IMR-90 (cell line): Measurements from ENCODE around the gene FTO. TPM values are rescaled to one million over a fixed set of nuclear protein-coding genes. Genes with fewer than 3 reads are reported as not detected.

ENCODE experiments used
- ATAC-seq: fragments of 200-7000 bp; cut with Tn5 transposase; 2 replicates; pipeline ENCODE4 v1.9.1; 2020; ENCODE audit warnings: low read depth, mild to moderate bottlenecking, moderate library complexity
- BruUV-seq: library from RNA; stranded (reverse); fragments of 400-500 nt; replicated peaks from 2 replicates; lab custom pipeline; 2021; lab: Mats Ljungman, UMichigan
- CTCF ChIA-PET: fragments of 300-600 bp; formaldehyde crosslinking; extraction: SDS; loops from one replicate; lab custom pipeline; 2021; ENCODE audit warnings: antibody characterized with exemption; lab: Yijun Ruan, JAX
- POLR2A ChIA-PET: fragments of 300-600 bp; sonication (Branson Sonifier 250); formaldehyde crosslinking; loops from one replicate; lab custom pipeline; 2022; ENCODE audit warnings: antibody characterized with exemption; ENCODE audit not compliant: unreplicated experiment; lab: Charles Lee
- DNase-seq: peaks from one replicate; pipeline ENCODE4 v3.0.0; 2013
- H2AFZ ChIP-seq: replicated peaks from 2 replicates; pipeline ENCODE3; 2013; ENCODE audit warnings: low read length, mild to moderate bottlenecking; ENCODE audit not compliant: poor library complexity
- H2AK5ac ChIP-seq: 2 replicates; pipeline ENCODE4 v1.6.1; 2013; ENCODE audit warnings: low read depth, low read length, inconsistent platforms
- H2AK9ac ChIP-seq: replicated peaks from 2 replicates; pipeline ENCODE3; 2013; ENCODE audit warnings: mild to moderate bottlenecking, low read depth, low read length, moderate library complexity; ENCODE audit not compliant: poor library complexity
- H2BK120ac ChIP-seq: 2 replicates; pipeline ENCODE4 v1.6.1; 2013; ENCODE audit warnings: low read depth, low read length, inconsistent platforms
- H2BK15ac ChIP-seq: 3 replicates; pipeline ENCODE4 v1.6.1; 2013; ENCODE audit warnings: low read depth, low read length, inconsistent platforms
- H2BK20ac ChIP-seq: 2 replicates; pipeline ENCODE4 v1.6.1; 2013; ENCODE audit warnings: low read depth, mild to moderate bottlenecking, inconsistent platforms, low read length, moderate library complexity
- H2BK5ac ChIP-seq: 2 replicates; pipeline ENCODE4 v1.6.1; 2013; ENCODE audit warnings: mild to moderate bottlenecking, low read depth, low read length, inconsistent platforms; ENCODE audit not compliant: poor library complexity, severe bottlenecking
- H3K14ac ChIP-seq: replicated peaks from 2 replicates; pipeline ENCODE4 v1.6.1; 2013; ENCODE audit warnings: low read depth, low read length, inconsistent platforms
- H3K18ac ChIP-seq: 2 replicates; pipeline ENCODE4 v1.6.1; 2013; ENCODE audit warnings: low read depth, low read length, control low read depth
- H3K23ac ChIP-seq: 2 replicates; pipeline ENCODE4 v1.6.1; 2013; ENCODE audit warnings: low read depth, low read length, inconsistent platforms
- H3K27ac ChIP-seq: 2 replicates; pipeline ENCODE4 v1.5.1; 2013; ENCODE audit warnings: mild to moderate bottlenecking, control low read depth, low read length; ENCODE audit not compliant: insufficient read depth
- H3K27me3 ChIP-seq: 2 replicates; pipeline ENCODE4 v1.6.1; 2013; ENCODE audit warnings: low read length; ENCODE audit not compliant: control insufficient read depth, insufficient read depth
- H3K36me3 ChIP-seq: 2 replicates; pipeline ENCODE4 v1.6.1; 2013; ENCODE audit warnings: low read length, mixed read lengths; ENCODE audit not compliant: control insufficient read depth, insufficient read depth
- H3K4ac ChIP-seq: 2 replicates; pipeline ENCODE4 v1.6.1; 2013; ENCODE audit warnings: low read depth, low read length, inconsistent platforms
- H3K4me1 ChIP-seq: 2 replicates; pipeline ENCODE4 v1.6.1; 2013; ENCODE audit warnings: low read length, mixed read lengths; ENCODE audit not compliant: control insufficient read depth, insufficient read depth
- H3K4me2 ChIP-seq: 2 replicates; pipeline ENCODE4 v1.6.1; 2013; ENCODE audit warnings: low read depth, mild to moderate bottlenecking, control low read depth, low read length, moderate library complexity
- H3K4me3 ChIP-seq: 2 replicates; pipeline ENCODE4 v1.5.1; 2013; ENCODE audit warnings: low read depth, mild to moderate bottlenecking, control low read depth, low read length, moderate library complexity; ENCODE audit not compliant: insufficient read depth
- H3K56ac ChIP-seq: 2 replicates; pipeline ENCODE4 v1.6.1; 2013; ENCODE audit warnings: low read length, inconsistent platforms; ENCODE audit not compliant: insufficient read depth; ENCODE audit errors: extremely low read depth
- H3K79me1 ChIP-seq, 2 experiments: 2 replicates each; pipeline ENCODE4 v1.6.1; 2013; ENCODE audit warnings: low read length in 2 of 2, inconsistent platforms in 1 of 2, low read depth in 1 of 2
- H3K9ac ChIP-seq: 2 replicates; pipeline ENCODE4 v1.6.1; 2013; ENCODE audit warnings: low read depth, low read length, control low read depth
- H3K9me1 ChIP-seq: 2 replicates; pipeline ENCODE4 v1.6.1; 2013; ENCODE audit warnings: low read length, inconsistent platforms; ENCODE audit not compliant: insufficient read depth
- H3K9me3 ChIP-seq: 2 replicates; pipeline ENCODE4 v1.6.1; 2013; ENCODE audit warnings: low read length; ENCODE audit not compliant: control insufficient read depth, insufficient read depth
- H4K20me1 ChIP-seq: 2 replicates; pipeline ENCODE4 v1.6.1; 2013; ENCODE audit warnings: low read length, inconsistent platforms; ENCODE audit not compliant: insufficient read depth
- H4K5ac ChIP-seq: 2 replicates; pipeline ENCODE4 v1.6.1; 2013; ENCODE audit warnings: mild to moderate bottlenecking, low read depth, low read length, control low read depth
- H4K8ac ChIP-seq, 2 experiments: 2 replicates each; pipeline ENCODE4 v1.6.1; 2013; ENCODE audit warnings: low read depth in 2 of 2, low read length in 2 of 2, control low read depth in 1 of 2, inconsistent platforms in 1 of 2
- H4K91ac ChIP-seq: 2 replicates; pipeline ENCODE4 v1.6.1; 2013; ENCODE audit warnings: low read depth, low read length, inconsistent platforms; ENCODE audit not compliant: insufficient read depth
- BHLHE40 ChIP-seq: fragments of 150-350 bp; IDR thresholded peaks from 2 replicates; pipeline ENCODE4 v1.6.1; 2016; ENCODE audit warnings: mild to moderate bottlenecking, low read depth, low read length
- CEBPB ChIP-seq: IDR thresholded peaks from 2 replicates; pipeline ENCODE4 v1.6.1; 2012; ENCODE audit warnings: low read depth, low read length, improper control_type of control experiment
- CHD1 ChIP-seq: IDR thresholded peaks from 2 replicates; pipeline ENCODE4 v1.6.1; 2012; ENCODE audit warnings: low read depth, low read length, improper control_type of control experiment
- FOS ChIP-seq: fragments of 150-350 bp; IDR thresholded peaks from 2 replicates; pipeline ENCODE4 v1.6.1; 2016; ENCODE audit warnings: low read depth, low read length
- MAFK ChIP-seq: IDR thresholded peaks from 2 replicates; pipeline ENCODE4 v1.6.1; 2012; ENCODE audit warnings: low read depth, low read length, improper control_type of control experiment
- MAZ ChIP-seq: IDR thresholded peaks from 2 replicates; pipeline ENCODE4 v1.6.1; 2012; ENCODE audit warnings: low read depth, mild to moderate bottlenecking, low read length, improper control_type of control experiment, moderate library complexity, borderline replicate concordance
- MXI1 ChIP-seq: IDR thresholded peaks from 2 replicates; pipeline ENCODE4 v1.6.1; 2012; ENCODE audit warnings: low read depth, mild to moderate bottlenecking, low read length, moderate library complexity, borderline replicate concordance
- NFE2L2 ChIP-seq: fragments of 150-350 bp; IDR thresholded peaks from 2 replicates; pipeline ENCODE4 v1.6.1; 2016; ENCODE audit warnings: low read depth, mild to moderate bottlenecking, low read length
- POLR2A ChIP-seq: IDR thresholded peaks from 2 replicates; pipeline ENCODE4 v1.6.1; 2012; ENCODE audit warnings: mild to moderate bottlenecking, low read depth, low read length
- RAD21 ChIP-seq: IDR thresholded peaks from 2 replicates; pipeline ENCODE4 v1.6.1; 2012; ENCODE audit warnings: low read length, improper control_type of control experiment
- RCOR1 ChIP-seq: IDR thresholded peaks from 2 replicates; pipeline ENCODE4 v1.6.1; 2012; ENCODE audit warnings: mild to moderate bottlenecking, low read length, improper control_type of control experiment; ENCODE audit not compliant: insufficient replicate concordance
- RFX5 ChIP-seq: IDR thresholded peaks from 2 replicates; pipeline ENCODE4 v1.8.0; 2012; ENCODE audit warnings: low read depth, mild to moderate bottlenecking, low read length, moderate library complexity
- SMC3 ChIP-seq: fragments of 150-350 bp; IDR thresholded peaks from 2 replicates; pipeline ENCODE4 v1.6.1; 2016; ENCODE audit warnings: low read depth, mild to moderate bottlenecking, antibody characterized with exemption, low read length, moderate library complexity
- WGBS, 2 experiments: methylation state at CpG; one replicate each; pipeline versions ENCODE4 v1.1.5 to v1.1.7; 2013; ENCODE audit warnings: missing lambda C conversion rate in 2 of 2; ENCODE audit not compliant: insufficient read length in 1 of 2; ENCODE audit errors: extremely low coverage in 2 of 2; 5-methylcytosine and 5-hydroxymethylcytosine counted together
- dilution Hi-C: fragments of 300-500 bp; cut with HindIII; formaldehyde crosslinking; loops from one replicate; pipeline ENCODE4 v1.14.3; 2018; ENCODE audit warnings: low sequenced_read_pairs; ENCODE audit not compliant: unreplicated experiment
- in situ Hi-C: fragments of 300-500 bp; cut with MboI; formaldehyde crosslinking; loops from 3 replicates; pipeline ENCODE4 v1.14.3; 2019; ENCODE audit warnings: low sequenced_read_pairs, inconsistent platforms, mixed read lengths
- intact Hi-C: fragments of 100-400 bp; cut with micrococcal nuclease; formaldehyde crosslinking; loops from 2 replicates; pipeline ENCODE4 v1.10.0; 2022
- polyA plus RNA-seq, 3 experiments: library from polyadenylated mRNA; depleted of rRNA; stranded (reverse); fragments of >200 nt; gene quantifications; 2 replicates each; pipeline ENCODE4 v1.2.3, GENCODE V29; 2012; ENCODE audit warnings: low replicate concordance in 1 of 3
- total RNA-seq: library from RNA; depleted of rRNA; stranded (reverse); fragments of >200 nt; gene quantifications from 2 replicates; pipeline ENCODE4 v1.2.3, GENCODE V29; 2012
- TF ChIP-seq, protein P1 (sequence below): fragments of 150-350 bp; IDR thresholded peaks from 2 replicates; pipeline ENCODE4 v1.6.1; 2016; ENCODE audit warnings: low read depth, mild to moderate bottlenecking, low read length, moderate library complexity, borderline replicate concordance
- TF ChIP-seq, protein P2 (sequence below): conservative IDR thresholded peaks from 2 replicates; pipeline ENCODE4 v1.5.1; 2012; ENCODE audit warnings: mild to moderate bottlenecking, low read depth, low read length, improper control_type of control experiment
- TF ChIP-seq, protein P3 (sequence below): fragments of 150-350 bp; IDR thresholded peaks from 2 replicates; pipeline ENCODE4 v1.6.1; 2017; ENCODE audit warnings: mild to moderate bottlenecking, antibody characterized with exemption, low read length, low read depth

FTO gene
- total and polyA plus RNA-seq, 2 of the 4 experiments (the other 2 are of a cell fraction) = 70.3 to 132 TPM

DNA sequence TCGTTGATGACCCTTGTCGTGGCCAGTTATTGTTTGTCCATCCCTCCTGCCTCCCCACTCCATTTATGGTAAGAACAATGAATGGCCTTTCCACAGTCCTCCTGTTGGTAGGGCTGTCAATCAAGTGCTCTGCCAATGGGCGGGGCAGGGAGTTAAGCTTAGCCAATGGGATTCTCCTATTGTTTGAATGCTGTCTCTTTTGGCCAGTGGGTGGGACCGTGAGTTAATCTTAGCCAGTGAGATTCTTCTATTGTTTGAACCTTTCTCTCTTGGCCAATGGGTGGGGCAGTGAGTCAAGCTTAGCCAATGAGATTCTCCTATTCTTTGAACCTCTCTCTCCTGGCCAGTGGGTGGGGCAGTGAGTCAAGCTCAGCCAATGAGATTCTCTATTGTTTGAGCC is 497.2 kb downstream of the FTO start:
- no peak overlapping the region for H3K27ac ChIP-seq
- H2BK20ac ChIP-seq = no peak overlapping the region
- H3K36me3 ChIP-seq = no peaks in the 10 kb centered on the region
- dilution Hi-C loops = no loop called here
- H4K8ac ChIP-seq = no peak overlapping the region
- no CpG with 5 or more reads among the region's 4 CpGs for WGBS, 2 experiments
- H2BK5ac ChIP-seq = no peak overlapping the region
- no peak for TF ChIP-seq MXI1
- TF ChIP-seq, protein P1, sequence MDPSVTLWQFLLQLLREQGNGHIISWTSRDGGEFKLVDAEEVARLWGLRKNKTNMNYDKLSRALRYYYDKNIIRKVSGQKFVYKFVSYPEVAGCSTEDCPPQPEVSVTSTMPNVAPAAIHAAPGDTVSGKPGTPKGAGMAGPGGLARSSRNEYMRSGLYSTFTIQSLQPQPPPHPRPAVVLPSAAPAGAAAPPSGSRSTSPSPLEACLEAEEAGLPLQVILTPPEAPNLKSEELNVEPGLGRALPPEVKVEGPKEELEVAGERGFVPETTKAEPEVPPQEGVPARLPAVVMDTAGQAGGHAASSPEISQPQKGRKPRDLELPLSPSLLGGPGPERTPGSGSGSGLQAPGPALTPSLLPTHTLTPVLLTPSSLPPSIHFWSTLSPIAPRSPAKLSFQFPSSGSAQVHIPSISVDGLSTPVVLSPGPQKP = no peak
- no peak for TF ChIP-seq FOS
- TF ChIP-seq SMC3 = no peak
- TF ChIP-seq, protein P2, sequence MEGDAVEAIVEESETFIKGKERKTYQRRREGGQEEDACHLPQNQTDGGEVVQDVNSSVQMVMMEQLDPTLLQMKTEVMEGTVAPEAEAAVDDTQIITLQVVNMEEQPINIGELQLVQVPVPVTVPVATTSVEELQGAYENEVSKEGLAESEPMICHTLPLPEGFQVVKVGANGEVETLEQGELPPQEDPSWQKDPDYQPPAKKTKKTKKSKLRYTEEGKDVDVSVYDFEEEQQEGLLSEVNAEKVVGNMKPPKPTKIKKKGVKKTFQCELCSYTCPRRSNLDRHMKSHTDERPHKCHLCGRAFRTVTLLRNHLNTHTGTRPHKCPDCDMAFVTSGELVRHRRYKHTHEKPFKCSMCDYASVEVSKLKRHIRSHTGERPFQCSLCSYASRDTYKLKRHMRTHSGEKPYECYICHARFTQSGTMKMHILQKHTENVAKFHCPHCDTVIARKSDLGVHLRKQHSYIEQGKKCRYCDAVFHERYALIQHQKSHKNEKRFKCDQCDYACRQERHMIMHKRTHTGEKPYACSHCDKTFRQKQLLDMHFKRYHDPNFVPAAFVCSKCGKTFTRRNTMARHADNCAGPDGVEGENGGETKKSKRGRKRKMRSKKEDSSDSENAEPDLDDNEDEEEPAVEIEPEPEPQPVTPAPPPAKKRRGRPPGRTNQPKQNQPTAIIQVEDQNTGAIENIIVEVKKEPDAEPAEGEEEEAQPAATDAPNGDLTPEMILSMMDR = no peak
- TF ChIP-seq CEBPB = no peak
- TF ChIP-seq RFX5 = no peak
- TF ChIP-seq, protein P3, sequence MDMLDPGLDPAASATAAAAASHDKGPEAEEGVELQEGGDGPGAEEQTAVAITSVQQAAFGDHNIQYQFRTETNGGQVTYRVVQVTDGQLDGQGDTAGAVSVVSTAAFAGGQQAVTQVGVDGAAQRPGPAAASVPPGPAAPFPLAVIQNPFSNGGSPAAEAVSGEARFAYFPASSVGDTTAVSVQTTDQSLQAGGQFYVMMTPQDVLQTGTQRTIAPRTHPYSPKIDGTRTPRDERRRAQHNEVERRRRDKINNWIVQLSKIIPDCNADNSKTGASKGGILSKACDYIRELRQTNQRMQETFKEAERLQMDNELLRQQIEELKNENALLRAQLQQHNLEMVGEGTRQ = no peak
- no peak for TF ChIP-seq MAFK
- no peak for TF ChIP-seq RAD21
- no peak for TF ChIP-seq NFE2L2
- no peak for TF ChIP-seq CHD1
- no peak for TF ChIP-seq POLR2A
- TF ChIP-seq RCOR1 = no peak
- TF ChIP-seq BHLHE40 = no peak
- no peak for TF ChIP-seq MAZ
- H3K4me1 ChIP-seq = no peaks in the 10 kb centered on the region
- no peak overlapping the region for H3K14ac ChIP-seq
- H2AFZ ChIP-seq = no peak overlapping the region
- H3K27me3 ChIP-seq = peaks cover 14% of the 10 kb centered on the region; the same call in 1 of the 2 replicates
- ChIA-PET POLR2A (no interaction called here), CTCF (no interaction called here)
- ATAC-seq (no peak), DNase-seq (no peak)
- H4K20me1 ChIP-seq = no peaks in the 10 kb centered on the region
- no peaks in the 10 kb centered on the region for H3K79me1 ChIP-seq
- no peak overlapping the region for H3K4me3 ChIP-seq
- H4K91ac ChIP-seq = no peak overlapping the region
- no peak overlapping the region for H3K18ac ChIP-seq
- no peaks in the 10 kb centered on the region for H3K9me3 ChIP-seq
- no peaks in the 10 kb centered on the region for H3K9me1 ChIP-seq
- no peak overlapping the region for H3K56ac ChIP-seq
- H3K4me2 ChIP-seq = no peak overlapping the region
- no peak overlapping the region for H3K9ac ChIP-seq
- no peak overlapping the region for H4K5ac ChIP-seq
- no TSS peak for BruUV-seq
- in situ Hi-C loops = no loop called here
- H2AK9ac ChIP-seq = no peak overlapping the region
- H2AK5ac ChIP-seq = no peak overlapping the region
- H2BK120ac ChIP-seq = no peak overlapping the region
- H2BK15ac ChIP-seq = no peak overlapping the region
- H3K4ac ChIP-seq = no peak overlapping the region
- intact Hi-C loops = no loop called here
- H3K23ac ChIP-seq = no peak overlapping the region
